ENCODE results near the gene BSPRY.

BSPRY gene

GRCh38 chr9:113349445-113350094, at the start of gene BSPRY:
Gene BSPRY (plus strand): TSS chr9:113349541. CDS start chr9:113349580, 39 bp downstream.
- ChIA-PET CTCF (interaction anchor here (1.4 to 4.9 kb wide), 8 partner anchors 9 to 309 kb away, joined by 3 to 22 read pairs (median 6); partner anchors contain the start of genes CDC26, PRPF4 and WDR31), POLR2A (interaction anchor here (0.9 kb wide), 1 partner anchor 9 kb away, joined by 3 read pairs; the partner anchor contains the start of gene WDR31)
- TF ChIP-seq, protein P1, sequence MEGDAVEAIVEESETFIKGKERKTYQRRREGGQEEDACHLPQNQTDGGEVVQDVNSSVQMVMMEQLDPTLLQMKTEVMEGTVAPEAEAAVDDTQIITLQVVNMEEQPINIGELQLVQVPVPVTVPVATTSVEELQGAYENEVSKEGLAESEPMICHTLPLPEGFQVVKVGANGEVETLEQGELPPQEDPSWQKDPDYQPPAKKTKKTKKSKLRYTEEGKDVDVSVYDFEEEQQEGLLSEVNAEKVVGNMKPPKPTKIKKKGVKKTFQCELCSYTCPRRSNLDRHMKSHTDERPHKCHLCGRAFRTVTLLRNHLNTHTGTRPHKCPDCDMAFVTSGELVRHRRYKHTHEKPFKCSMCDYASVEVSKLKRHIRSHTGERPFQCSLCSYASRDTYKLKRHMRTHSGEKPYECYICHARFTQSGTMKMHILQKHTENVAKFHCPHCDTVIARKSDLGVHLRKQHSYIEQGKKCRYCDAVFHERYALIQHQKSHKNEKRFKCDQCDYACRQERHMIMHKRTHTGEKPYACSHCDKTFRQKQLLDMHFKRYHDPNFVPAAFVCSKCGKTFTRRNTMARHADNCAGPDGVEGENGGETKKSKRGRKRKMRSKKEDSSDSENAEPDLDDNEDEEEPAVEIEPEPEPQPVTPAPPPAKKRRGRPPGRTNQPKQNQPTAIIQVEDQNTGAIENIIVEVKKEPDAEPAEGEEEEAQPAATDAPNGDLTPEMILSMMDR (IDR thresholded peaks at IDR 0.05; ENCODE audit: control extremely low read depth, extremely low read depth, low read depth, missing control alignments), result no peak
- DNase-seq (ENCODE audit: extremely low spot score), result peak; percentile 62

DNA sequence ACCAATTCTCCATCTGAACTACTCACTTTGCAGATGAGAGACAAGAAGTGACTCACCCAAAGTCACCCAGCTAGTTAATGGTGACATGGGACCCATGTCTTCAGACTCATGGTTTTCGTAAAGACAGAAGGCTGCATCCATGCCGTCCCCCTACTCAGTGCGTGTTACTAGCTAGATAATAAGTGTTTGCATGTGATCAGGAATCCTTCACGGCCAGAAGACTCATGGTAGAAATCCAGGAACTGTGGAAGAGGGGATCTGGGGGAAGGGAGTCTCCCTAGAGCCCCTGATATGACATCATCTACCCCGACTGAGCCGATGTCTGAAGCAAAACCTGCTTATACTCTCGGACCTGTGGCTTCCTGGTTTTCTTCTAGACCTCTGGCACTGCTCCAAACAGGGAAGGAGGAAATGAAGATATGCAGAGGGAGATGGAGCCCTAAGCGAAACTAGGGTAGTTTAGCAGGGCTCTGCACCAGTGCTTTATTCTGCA, 49.5 kb upstream of the BSPRY start:
- ChIA-PET POLR2A (no interaction called here), CTCF (interaction anchor here (1.0 to 1.9 kb wide), 4 partner anchors 9 to 102 kb away, joined by 3 to 6 read pairs (median 4); no protein-coding TSS in a partner anchor)
- TF ChIP-seq, protein P1 (IDR thresholded peaks at IDR 0.05; ENCODE audit: control extremely low read depth, extremely low read depth, low read depth, missing control alignments), result no peak
- no peak for DNase-seq (ENCODE audit: extremely low spot score)

GRCh38 chr9:113301548-113301947, 47.8 kb upstream of the BSPRY start:
- no peak for DNase-seq (ENCODE audit: extremely low spot score)
- ChIA-PET CTCF (no interaction called here), POLR2A (no interaction called here)
- TF ChIP-seq, protein P1 (IDR thresholded peaks at IDR 0.05; ENCODE audit: control extremely low read depth, extremely low read depth, low read depth, missing control alignments), result no peak

GRCh38 chr9:113302792-113303418, 46.4 kb upstream of the BSPRY start, which contains the start of gene RNF183:
Gene RNF183 (minus strand): TSS chr9:113303376. CDS start chr9:113298184, 5,192 bp downstream.
- TF ChIP-seq, protein P1 (IDR thresholded peaks at IDR 0.05; ENCODE audit: control extremely low read depth, extremely low read depth, low read depth, missing control alignments), result no peak
- no peak for DNase-seq (ENCODE audit: extremely low spot score)
- ChIA-PET POLR2A (no interaction called here), CTCF (no interaction called here)

DNA sequence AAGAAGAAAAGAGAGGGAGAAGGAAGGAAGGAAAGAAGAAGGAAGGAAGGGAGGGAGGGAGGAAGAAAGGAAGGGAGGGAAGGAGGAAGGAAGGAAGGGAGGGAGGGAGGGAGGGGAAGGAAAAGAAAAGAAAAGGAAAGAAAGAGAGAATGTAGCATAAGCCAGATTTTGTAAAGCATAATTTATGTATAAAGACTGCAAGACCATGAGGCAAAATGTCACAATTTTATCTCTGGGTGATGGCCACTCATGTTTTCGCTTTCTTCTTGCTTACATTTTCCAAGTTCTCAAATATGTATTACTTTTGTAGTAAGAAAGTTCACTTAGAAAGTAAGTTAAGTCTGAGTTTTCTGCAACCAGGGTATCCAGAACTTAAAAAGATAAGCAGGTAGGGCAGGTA, 42.8 kb upstream of the BSPRY start:
- POLR2A ChIA-PET, result no interaction called here
- TF ChIP-seq, protein P1 (IDR thresholded peaks at IDR 0.05; ENCODE audit: control extremely low read depth, extremely low read depth, low read depth, missing control alignments), result no peak
- no peak for DNase-seq (ENCODE audit: extremely low spot score)
- CTCF ChIA-PET, result no interaction called here

DNA sequence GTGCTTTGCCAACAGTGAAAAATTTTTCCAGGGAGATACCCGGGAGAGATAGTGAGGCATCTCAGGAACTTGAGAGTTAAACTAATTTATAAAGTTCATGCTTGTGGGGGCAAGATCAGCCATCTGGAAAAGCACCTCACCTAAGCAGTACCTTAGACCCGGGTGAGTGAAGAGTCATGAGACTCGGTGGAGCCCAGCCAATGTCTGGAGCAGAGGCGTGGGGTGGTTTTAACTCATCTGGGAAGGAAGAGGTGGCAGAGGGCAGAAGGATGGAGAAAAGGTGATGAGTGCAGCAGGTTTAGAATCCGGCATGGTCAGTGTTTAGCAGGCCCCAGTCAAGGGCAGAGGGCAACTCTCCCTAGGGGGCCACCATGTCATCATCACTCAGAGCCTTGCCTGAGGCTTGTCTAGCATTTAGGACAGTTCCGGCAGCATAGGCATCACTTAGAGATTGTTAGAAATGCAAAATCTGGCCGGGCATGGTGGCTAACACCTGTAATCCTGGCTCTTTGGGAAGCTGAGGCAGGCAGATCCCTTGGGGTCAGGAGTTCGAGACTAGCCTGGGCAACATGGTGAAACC, 41.9 kb upstream of the BSPRY start:
- CTCF ChIA-PET, result interaction anchor here (1.3 kb wide), 1 partner anchor 18 kb away, joined by 3 read pairs; no protein-coding TSS in a partner anchor
- TF ChIP-seq, protein P1 (IDR thresholded peaks at IDR 0.05; ENCODE audit: control extremely low read depth, extremely low read depth, low read depth, missing control alignments), result no peak
- POLR2A ChIA-PET, result no interaction called here
- DNase-seq (ENCODE audit: extremely low spot score), result no peak

All from GM10248 (cell line).